Activated CD4-positive, alpha-beta T cell treated with anti-CD3 and anti-CD28 coated beads for 4 hours (primary cell): ENCODE results near the gene VASH1.

ENCODE experiments used
- DNase-seq, 2 donors: peaks; one replicate each; pipeline ENCODE4 v3.0.0-alpha.2; 2020

Gene VASH1

DNA sequence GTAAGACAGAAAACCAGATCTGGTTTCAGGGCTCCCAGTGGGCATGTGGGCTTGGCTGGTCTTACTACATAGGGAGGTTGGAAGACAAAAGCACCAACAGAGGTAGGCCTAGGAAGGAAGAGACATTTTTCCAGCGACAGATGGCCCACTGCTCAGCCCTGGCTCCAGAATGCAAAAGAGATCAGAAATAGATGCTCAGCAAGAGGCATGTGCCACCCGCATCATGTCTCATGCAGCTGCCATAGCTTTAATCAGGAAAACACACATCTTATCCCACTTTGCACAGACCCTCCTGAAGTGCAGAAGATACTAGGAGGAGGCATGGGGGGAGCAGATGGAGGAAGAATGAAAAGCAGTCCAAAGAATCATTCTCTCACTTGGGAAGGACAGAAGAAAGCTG, 25.3 kb downstream of the VASH1 start:
- DNase-seq, result no peak

GRCh38 chr14:76792422-76792821, 31.2 kb downstream of the VASH1 start:
- no peak for DNase-seq

DNA sequence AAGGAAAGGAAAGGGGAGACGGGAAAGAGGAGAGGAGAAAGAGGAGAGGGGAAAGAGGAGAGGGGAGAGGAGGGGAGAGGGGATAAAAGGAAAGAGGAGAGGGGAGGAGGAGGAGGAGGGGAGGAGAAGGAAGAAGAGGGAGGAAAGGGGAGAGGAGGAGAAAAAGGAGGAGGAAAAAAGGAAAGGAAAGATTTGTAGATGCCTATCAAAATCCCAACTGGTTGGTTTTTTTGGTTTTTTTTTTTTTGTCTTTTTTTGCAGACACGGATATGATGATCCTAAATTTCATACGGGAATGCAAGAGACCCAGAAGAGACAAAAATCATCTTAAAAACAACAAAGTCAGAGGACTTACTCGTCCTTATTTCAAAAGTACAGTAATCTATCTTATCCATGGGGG, 32.1 kb downstream of the VASH1 start:
- no peak for DNase-seq

- DNase-seq, result no peak
These were observed 32.7 kb downstream of the VASH1 start for GRCh38 chr14:76793956-76794355.

- DNase-seq, result no peak
These were observed 45.2 kb downstream of the VASH1 start for GRCh38 chr14:76806446-76806845.

GRCh38 chr14:76808011-76808410, 46.7 kb downstream of the VASH1 start:
- no peak for DNase-seq

GRCh38 chr14:76808990-76809389, 47.7 kb downstream of the VASH1 start:
- no peak for DNase-seq

DNA sequence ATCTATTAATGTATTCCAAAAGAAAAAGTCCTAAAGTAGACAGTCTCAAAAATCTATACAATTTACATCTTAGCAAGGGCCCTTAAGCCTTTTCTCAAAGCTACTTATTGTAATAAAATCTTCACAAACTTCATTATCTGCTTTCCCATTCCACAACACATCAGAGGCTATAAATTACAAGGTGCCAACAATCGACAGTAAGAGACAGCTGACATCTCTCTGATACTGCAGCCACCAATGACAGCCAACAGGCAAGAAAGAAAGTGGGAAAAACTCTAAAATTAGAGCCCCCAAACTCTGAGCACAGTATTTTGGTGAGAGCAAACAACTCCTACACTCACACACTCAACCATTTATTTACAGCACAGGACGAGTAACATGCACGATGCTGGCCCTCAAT, 49.3 kb downstream of the VASH1 start:
- DNase-seq, result no peak

GRCh38 chr14:76810953-76811400, 49.7 kb downstream of the VASH1 start:
- DNase-seq, result peak; percentile 14 to 19

DNA sequence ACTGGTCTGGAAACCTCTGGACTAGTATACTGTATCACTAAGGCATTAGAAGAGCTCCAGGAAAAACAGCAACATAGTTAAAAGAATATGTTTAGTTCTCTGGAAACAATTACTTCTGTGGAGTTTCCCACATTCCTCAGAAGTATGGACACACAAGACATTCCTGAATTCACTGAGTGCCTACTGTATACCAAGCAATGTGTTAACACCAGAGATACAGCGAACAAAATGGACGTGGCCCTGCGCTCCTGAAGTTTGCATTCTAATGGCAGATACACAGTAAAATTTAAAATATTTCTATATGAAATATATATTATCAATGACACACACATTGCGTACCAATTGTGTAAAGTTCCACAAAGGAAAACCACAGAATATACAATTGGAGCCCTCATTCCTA, 50.3 kb downstream of the VASH1 start:
- DNase-seq, result no peak

GRCh38 chr14:76812093-76812421, 50.8 kb downstream of the VASH1 start:
- peak in 1 of 2 donors; percentile 9 for DNase-seq

DNA sequence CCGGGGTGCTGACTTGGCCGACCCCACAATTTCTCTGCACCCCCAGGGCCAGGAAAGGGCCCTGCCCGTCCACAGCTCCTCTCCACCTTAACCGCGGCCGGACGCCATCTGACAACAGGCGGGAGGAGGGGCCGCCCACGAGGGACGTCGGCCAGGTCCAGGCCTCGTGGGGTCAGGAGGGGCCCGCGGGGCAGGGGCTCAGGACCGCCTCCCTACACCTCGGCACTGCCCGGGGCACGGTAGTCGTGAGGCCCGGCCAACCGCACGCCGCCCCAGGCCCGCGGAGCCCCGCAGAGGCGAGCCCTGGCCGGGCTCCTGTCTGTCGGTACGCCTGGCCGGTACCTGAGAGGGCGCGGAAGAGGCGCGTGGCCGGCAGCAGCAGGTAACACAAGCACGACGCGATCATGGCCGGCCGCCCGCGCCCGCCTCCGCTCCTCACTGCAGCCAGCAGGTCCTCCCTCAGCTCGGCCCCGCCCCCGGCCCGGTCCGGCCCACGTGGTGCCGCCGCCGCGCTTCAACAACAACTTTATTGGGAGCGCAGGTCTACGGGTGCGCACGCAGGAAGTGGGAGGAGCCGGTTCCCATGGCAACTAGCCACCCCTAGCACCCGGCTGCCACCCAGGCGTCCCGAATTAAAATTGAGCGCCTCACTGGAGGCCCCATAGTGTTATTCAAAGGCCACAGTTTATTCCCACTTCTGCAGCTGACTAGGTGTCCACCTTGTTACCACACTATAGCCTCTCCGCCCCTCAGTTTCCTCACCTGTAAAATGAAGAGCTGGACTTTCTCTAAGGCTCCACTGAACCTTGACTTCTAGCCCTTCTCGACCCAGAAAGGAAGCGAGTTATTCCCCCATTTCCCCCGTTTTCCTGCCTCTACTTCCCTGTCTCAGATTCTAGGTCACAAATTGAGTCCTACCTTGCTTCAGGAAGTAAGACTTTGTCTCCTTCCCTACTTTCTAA, 51.4 kb downstream of the VASH1 start, which contains the start of gene ANGEL1:
TSS of gene ANGEL1 (minus strand) at position 461 of the 962 bp plus-strand sequence. CDS start at position 406, 55 bp downstream.
- peak; percentile 96 to 98 for DNase-seq

- DNase-seq, result no peak
These were observed 53.7 kb downstream of the VASH1 start for GRCh38 chr14:76814726-76815645.

DNA sequence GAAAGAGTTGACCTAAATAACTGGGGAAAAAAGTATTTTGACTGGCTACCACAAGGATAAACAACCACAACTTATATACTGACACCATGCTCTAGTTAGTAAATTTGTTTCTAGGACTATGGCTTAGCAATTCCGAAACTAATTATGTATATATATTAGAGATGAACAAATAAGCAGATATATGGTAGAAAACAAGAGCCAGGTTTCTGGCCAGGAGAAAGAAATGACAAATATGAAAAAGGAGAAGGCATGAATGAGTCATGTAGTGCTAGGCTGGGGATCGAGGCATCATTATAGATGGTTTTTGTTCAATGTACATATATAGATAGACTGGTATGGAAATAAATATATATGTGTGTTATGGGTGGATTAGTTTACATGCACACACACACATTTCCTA, 59.4 kb downstream of the VASH1 start:
- no peak for DNase-seq

DNA sequence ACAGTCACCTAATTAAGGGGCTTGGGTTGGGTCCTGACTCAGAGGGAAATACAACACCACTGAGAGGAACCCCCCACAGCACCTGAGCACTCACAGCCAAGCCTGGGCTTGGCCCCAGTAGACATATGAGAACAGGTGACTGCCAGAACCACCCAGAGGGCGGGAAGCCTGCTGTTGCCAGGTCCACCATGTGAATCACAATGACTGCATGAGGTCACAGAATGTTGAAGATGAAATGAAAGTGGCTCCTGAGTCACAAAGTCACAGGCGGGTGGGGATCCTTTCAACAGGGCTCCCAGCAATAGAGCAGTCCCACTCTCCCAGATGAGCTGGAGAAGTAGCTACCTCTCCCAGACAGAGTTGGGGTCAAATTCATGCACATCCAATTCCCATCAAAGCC, 64.9 kb downstream of the VASH1 start, which contains the start of gene LRRC74A:
TSS of gene LRRC74A (plus strand) at position 287 of the 400 bp plus-strand sequence. CDS start 290 bp downstream, outside the sequence.
- DNase-seq, result no peak

DNA sequence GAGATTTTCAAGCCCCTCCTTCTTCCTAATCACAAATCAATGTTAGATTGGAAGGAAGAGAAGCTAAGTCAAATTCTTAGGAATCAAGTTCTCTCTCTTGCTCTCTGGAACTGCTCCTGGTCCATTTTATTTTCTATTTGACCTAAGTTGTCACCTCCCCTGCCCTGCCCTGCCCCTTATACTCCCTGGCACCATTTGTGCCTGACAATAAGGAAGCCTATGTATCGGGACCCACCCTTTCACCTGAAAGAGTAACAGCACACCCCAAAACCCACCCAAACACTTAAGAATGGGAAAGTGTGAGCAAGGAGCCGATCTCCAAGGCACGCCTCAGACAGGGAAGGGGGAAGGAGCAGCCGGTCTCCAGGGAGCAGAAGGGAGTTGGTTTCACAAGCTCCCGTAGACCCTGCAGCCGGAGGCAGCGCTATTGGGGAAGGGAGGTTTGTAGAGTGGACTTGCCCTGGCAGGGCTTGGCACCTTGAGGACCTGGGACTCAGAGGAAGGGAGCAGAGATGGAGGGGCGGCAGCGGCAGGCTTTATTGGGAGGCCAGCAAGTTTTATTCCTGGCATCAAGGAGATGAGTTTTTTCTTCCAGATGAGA, 66.5 kb downstream of the VASH1 start:
- no peak for DNase-seq

GRCh38 chr14:76828339-76829012, 67.2 kb downstream of the VASH1 start:
- no peak for DNase-seq

- DNase-seq, result no peak
These were observed 67.7 kb downstream of the VASH1 start for GRCh38 chr14:76829013-76829365.

- no peak for DNase-seq
These were observed 68.6 kb downstream of the VASH1 start for GRCh38 chr14:76829650-76830421.

- DNase-seq, result no peak
These were observed 69.3 kb downstream of the VASH1 start for GRCh38 chr14:76830556-76830955.

- no peak for DNase-seq
These were observed 71.3 kb downstream of the VASH1 start for GRCh38 chr14:76832503-76832988.
